HG03095 (cell line): ENCODE data around the gene NUDT6.
A peak's percentile ranks its signal among the peaks of the same experiment; 100 is the strongest.
"Not testable (repeated sequence)": the region's sequence is repeated elsewhere in the genome, so short reads cannot be mapped to it uniquely, and the experiment has no call there.

Experiments
- ATAC-seq: cut with Tn5 transposase; IDR thresholded peaks from one replicate; pipeline ENCODE4 v1.9.1; 2021; ENCODE audit warnings: moderate library complexity; ENCODE audit not compliant: unreplicated experiment

The NUDT6 gene

DNA sequence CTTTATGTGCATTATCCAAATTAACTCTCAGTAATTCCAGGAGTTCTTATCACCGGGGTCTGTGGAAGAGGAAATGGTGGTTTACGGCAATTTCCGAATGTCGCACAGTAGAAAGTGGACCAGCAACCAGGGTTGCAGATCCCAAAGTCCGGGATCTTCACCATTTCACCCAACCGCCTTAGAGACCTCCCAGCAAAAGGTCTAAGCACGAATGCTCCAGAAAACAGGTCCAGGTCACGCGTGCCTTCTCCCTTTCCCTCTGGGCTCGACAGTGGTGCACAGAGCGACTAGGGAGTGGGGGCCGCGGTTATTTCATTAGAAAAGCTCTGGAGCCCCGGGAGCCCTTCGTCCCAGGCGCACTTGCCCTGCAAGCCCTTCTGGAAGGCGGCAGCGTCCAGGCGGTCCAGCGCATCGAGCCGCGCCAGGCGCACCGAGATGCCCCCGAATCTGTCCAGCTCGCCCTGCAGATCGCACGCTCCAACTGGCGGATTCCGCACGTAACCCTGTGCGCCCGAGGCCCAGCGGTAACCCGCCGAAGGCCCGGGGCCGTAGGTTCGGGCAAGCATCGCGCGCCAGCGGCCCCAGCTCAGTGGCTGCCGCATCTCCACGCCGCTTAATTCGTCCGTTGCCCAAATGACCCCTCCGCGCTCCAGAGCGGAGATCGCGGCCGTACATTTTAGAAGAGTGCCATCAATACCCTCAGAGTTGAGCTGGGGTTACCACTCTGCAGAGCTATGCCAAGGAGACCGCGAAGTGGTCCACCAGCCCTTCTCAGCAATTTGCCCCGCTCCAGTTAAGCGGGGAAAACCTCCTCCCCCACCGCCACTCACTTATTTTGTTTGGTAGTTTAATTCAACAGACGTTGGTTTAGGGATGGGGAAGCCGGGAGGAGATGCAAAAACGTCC is at the start of gene NUDT6:
Gene NUDT6, minus strand, starts transcription at position 627 of the 906 bp plus-strand sequence. Its CDS starts 25 bp downstream, at position 602.
- peak; percentile 64 for ATAC-seq

DNA sequence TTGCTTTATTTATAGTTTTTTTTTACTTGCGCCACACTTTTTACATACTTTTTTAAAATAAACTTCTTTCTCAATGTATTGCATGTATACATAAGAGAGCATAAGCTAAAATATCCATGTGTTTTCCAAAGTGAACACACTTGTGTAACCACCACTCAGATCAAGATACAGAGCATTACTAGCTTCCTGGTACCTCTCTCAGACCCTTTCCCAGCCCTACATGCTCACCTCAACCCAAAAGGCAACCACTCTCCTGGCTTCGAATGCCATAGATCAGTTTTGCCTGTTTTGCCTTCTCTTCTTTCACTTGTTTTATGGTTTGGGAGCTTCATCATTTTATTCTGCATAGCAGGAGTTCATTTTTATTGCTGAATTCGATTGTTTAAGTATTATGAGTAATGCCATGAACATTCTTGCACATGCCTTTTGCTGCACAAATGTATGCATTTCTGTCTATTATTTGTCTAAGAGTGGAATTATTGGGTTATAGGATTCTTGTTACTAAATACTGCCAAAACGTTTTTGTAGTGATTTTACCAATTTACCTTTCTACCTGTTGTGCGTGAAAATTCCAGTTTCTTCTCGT is 45.9 kb upstream of the NUDT6 start:
- ATAC-seq = no peak

DNA sequence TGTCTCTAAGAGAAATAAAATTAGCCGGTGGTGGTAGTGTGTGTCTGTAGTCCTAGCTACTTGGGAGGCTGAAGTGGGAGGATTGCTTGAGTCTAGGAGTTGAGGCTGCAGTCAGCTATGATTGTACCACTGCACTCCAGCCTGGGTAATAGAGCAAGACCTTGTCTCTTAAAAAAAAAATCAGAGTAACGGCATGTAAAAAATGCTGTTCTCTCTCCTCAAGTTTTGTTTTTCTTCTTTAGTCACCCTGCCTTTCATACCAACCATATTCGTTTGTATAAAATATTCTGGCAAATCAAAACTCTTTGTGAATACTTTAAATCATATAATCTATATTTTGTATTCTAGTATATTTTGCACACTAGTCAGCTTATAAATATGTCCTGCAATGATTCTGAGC is 44.8 kb upstream of the NUDT6 start:
- no peak for ATAC-seq

- no peak for ATAC-seq
Observed at GRCh38 chr4:122966201-122966600, 43.8 kb upstream of the NUDT6 start.

- no peak for ATAC-seq
Observed at GRCh38 chr4:122963216-122963615, 40.8 kb upstream of the NUDT6 start.

DNA sequence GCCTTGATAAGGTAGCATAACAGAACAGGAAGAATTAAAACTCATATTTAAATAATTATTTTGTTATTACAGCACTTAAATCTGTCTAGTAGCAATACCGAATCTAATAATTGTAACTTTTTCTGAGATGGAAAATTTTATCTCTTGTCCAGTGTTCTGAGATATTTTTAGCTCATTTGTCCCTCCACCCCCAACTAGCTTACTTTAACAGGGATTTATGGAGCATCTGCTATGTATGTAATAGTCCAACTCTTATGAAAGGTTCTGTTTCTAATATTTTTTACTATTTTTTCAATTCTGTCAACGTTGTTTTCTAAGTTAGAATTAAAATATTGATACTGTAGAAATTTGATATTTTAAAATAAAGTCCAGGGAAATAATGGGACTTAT is 38.2 kb upstream of the NUDT6 start:
- ATAC-seq = no peak

DNA sequence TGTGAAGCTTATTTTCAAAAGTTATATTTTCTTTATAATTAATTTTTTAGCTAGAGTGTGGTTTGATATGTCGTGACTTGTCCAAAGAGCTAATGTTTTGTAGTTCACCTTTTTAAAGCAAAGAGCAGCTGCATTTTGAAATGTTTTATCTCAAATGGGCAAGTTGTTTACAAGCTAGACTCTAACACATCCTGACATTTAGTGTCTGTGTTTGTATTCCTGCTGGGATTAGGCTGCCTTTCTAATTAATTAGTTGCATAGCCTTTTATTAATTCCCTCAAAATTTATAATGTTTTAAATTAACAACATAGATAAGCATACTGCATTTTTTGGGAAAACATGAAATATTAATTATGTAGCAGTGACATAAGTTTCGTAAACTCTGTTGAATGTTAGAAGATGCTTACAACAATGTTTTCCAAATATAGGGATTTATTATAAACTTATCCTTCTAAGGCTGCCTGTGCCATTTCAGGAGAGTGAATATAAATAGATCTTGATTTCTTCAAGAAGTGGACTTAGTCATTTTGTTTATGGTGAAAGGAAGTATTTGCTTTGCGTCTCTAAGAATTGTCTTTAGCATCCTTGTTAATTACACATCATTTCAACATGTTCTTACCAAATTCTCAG is 37.7 kb upstream of the NUDT6 start:
- no peak for ATAC-seq

- ATAC-seq = no peak
Observed at GRCh38 chr4:122959441-122959840, 37.0 kb upstream of the NUDT6 start.

- ATAC-seq = no peak
Observed at GRCh38 chr4:122958505-122958904, 36.1 kb upstream of the NUDT6 start.

- no peak for ATAC-seq
Observed at GRCh38 chr4:122953924-122954323, 31.5 kb upstream of the NUDT6 start.

GRCh38 chr4:122952028-122952427 is 29.6 kb upstream of the NUDT6 start:
- no peak for ATAC-seq

- no peak for ATAC-seq
Observed at GRCh38 chr4:122948671-122949070, 26.3 kb upstream of the NUDT6 start.

GRCh38 chr4:122946142-122946541 is 23.7 kb upstream of the NUDT6 start:
- ATAC-seq = no peak

DNA sequence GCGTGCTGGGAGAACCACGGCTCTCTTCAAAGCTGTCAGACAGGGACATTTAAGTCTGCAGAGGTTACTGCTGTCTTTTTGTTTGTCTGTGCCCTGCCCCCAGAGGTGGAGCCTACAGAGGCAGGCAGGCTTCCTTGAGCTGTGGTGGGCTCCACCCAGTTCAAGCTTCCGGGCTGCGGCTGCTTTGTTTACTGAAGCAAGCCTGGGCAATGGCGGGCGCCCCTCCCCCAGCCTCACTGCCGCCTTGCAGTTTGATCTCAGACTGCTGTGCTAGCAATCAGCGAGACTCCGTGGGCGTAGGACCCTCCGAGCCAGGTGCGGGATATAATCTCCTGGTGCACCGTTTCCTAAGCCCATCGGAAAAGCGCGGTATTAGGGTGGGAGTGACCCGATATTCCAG is 22.7 kb upstream of the NUDT6 start:
- ATAC-seq = not testable (repeated sequence)

DNA sequence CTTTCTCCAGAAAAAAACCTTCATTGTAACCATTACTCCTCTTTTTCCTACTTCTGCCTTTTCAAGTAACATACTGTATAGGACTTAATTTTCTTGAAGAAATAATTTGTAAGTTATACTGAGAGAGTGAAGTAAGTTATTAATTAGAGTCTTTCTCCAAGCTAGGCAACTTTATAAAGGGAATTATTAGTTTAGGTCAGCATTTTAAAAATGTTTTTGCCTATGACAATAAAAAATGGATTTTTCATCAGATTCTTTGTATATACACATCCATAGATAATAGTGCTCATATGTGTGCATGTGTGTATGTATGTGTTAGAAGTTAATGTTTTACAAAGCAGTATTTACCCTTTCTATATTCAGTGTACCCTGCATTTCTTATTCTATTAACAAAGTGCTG is 10.4 kb upstream of the NUDT6 start:
- ATAC-seq = no peak

DNA sequence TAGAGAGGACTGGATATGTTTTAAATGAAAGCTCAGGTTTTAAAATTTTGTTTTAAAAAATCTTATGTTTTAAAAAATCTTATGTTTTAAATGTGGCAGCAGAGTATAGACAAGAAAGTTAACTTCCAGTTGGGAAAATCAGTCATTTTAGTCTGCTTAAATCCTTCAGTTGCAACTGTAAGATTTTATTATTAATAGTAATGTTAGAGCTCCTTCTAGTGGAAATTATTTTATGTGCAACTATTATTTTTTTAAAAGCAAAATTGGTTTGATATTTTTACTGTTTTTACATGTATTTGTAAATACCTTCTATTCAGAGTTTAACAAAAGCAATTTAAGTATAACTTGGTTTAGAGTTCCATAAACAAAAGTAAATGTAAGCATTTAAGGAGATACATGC is 8.5 kb upstream of the NUDT6 start:
- no peak for ATAC-seq

GRCh38 chr4:122928930-122929329 is 6.5 kb upstream of the NUDT6 start:
- ATAC-seq = no peak

- peak; percentile 96 for ATAC-seq
Observed at GRCh38 chr4:122922877-122923511, 597 bp upstream of the NUDT6 start.

GRCh38 chr4:122921300-122921699 is 1.1 kb downstream of the NUDT6 start:
- ATAC-seq = no peak

- no peak for ATAC-seq
Observed at GRCh38 chr4:122920473-122920872, 1.9 kb downstream of the NUDT6 start.

DNA sequence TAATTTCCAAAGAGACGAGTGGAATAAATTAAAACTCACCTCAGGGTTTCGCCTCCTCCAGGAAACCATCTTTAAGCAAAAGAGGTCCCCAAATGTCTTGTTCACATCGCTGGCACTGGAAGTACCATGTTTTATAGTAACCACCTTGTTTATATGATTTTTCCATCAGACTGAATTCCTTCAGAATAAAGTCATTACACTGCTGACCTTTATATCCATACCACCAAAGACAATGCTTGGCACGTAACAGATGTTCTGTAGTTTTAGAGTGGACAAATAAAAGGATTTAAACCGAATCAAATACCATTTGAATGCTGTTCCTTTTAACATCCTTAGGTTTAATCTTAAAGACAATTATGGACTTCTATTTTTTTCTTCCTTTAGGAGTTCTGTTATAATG is 4.7 kb downstream of the NUDT6 start:
- ATAC-seq = no peak

- no peak for ATAC-seq
Observed at GRCh38 chr4:122914938-122915337, 7.5 kb downstream of the NUDT6 start.
